K562 (cell line): ENCODE results near the gene UVRAG. TPM values are rescaled to one million over a fixed set of nuclear protein-coding genes. Genes with fewer than 3 reads are reported as not detected.

Experiments used
- E2F8 ChIP-seq: fragments of 450-650 bp; IDR thresholded peaks from 2 replicates; pipeline ENCODE4 v1.7.1; 2018; ENCODE audit warnings: mild to moderate bottlenecking, low read depth; ENCODE audit not compliant: partially characterized antibody
- ELF4 ChIP-seq: fragments of 450-650 bp; formaldehyde crosslinking; IDR thresholded peaks from 2 replicates; pipeline ENCODE4 v1.4.0; 2022; ENCODE audit warnings: missing genetic modification characterization
- EP400 ChIP-seq: fragments of 450-650 bp; IDR thresholded peaks from 2 replicates; pipeline ENCODE4 v1.6.1; 2017; ENCODE audit warnings: antibody characterized with exemption, mild to moderate bottlenecking, moderate library complexity
- L3MBTL2 ChIP-seq: fragments of 450-650 bp; IDR thresholded peaks from 2 replicates; pipeline ENCODE4 v1.6.1; 2016; ENCODE audit warnings: mild to moderate bottlenecking, moderate library complexity
- MGA ChIP-seq: fragments of 450-650 bp; IDR thresholded peaks from 2 replicates; pipeline ENCODE4 v1.6.1; 2016; ENCODE audit warnings: mild to moderate bottlenecking, moderate library complexity
- MITF ChIP-seq: IDR thresholded peaks from 2 replicates; pipeline ENCODE4 v1.6.1; 2014; ENCODE audit warnings: antibody characterized with exemption
- NFYB ChIP-seq: IDR thresholded peaks from 2 replicates; pipeline ENCODE4 v1.6.1; 2011; ENCODE audit warnings: mild to moderate bottlenecking, moderate library complexity; ENCODE audit not compliant: insufficient read length; ENCODE audit errors: extremely low read depth
- NR2C1 ChIP-seq, 2 experiments: fragments of 450-650 bp; IDR thresholded peaks; 2 replicates each; pipeline ENCODE4 v1.6.1; 2017; ENCODE audit warnings: mild to moderate bottlenecking in 2 of 2, antibody characterized with exemption in 1 of 2, inconsistent platforms in 1 of 2, missing compliant biosample characterization in 1 of 2, missing genetic modification characterization in 1 of 2
- RAD51 ChIP-seq: fragments of 450-650 bp; IDR thresholded peaks from 2 replicates; pipeline ENCODE4 v1.7.1; 2016; ENCODE audit warnings: low read depth, mild to moderate bottlenecking, borderline replicate concordance
- SP2 ChIP-seq: IDR thresholded peaks from 2 replicates; pipeline ENCODE4 v1.6.1; 2011; ENCODE audit warnings: mild to moderate bottlenecking, low read depth, low read length, moderate library complexity; ENCODE audit not compliant: poor library complexity, severe bottlenecking; ENCODE audit errors: extremely low read depth
- polyA plus RNA-seq, 8 experiments: library from polyadenylated mRNA; depleted of rRNA in 4 of 8; stranded (reverse) in 5 of 8; unstranded in 3 of 8; fragments of >200 nt; fragmentation: Nextera tagmentation in 2 of 8; fragmentation: Illumina TruSeq in 1 of 8; extraction: Ambion mirVana in 2 of 8; extraction: Trizol in 1 of 8; gene quantifications; 2 replicates each; pipeline versions ENCODE4 v1.2.1 to v1.2.3, GENCODE V29; 2011 to 2014; ENCODE audit warnings: inconsistent platforms in 1 of 8, missing spikeins in 1 of 8
- total RNA-seq, 7 experiments: library from RNA; depleted of rRNA in 6 of 7; stranded (reverse); fragments of >200 nt in 6 of 7; fragmentation: Illumina TruSeq in 2 of 7; extraction: Trizol in 2 of 7; gene quantifications; 2 replicates each; pipeline versions ENCODE4 v1.2.1 to v1.2.3, GENCODE V29; 2011 to 2021; ENCODE audit warnings: low replicate concordance in 1 of 7

Gene UVRAG
- total and polyA plus RNA-seq, 9 of the 15 experiments (the other 6 are each of a cell fraction or from before 2014, with no cell fraction given), result 3.1 to 17.8 (median 12.4) TPM

- no peak for TF ChIP-seq NR2C1 (IDR thresholded peaks at IDR 0.05)
- TF ChIP-seq NR2C1 (tag; IDR thresholded peaks at IDR 0.05), result peak; percentile 60
- peak; percentile 94 for TF ChIP-seq SP2
- peak; percentile 83; the same call in 1 of the 2 replicates for TF ChIP-seq L3MBTL2
- peak; percentile 71 for TF ChIP-seq EP400
- peak; percentile 93 for TF ChIP-seq NFYB
- TF ChIP-seq MGA, result peak; percentile 12; the same call in 1 of the 2 replicates
- TF ChIP-seq RAD51, result peak; percentile 99
- 0 out of 2 replicates have a peak, but pooled peaks have one; percentile 55 for TF ChIP-seq ELF4 (CRISPR knock-in tag)
- TF ChIP-seq E2F8, result peak; percentile 84
- peak; percentile 94 for TF ChIP-seq MITF
Observed at GRCh38 chr11:75814677-75815344, at the start of gene UVRAG (continued).
